Measurements from ENCODE around the gene CTXN1. TPM values are rescaled to one million over a fixed set of nuclear protein-coding genes. Genes with fewer than 3 reads are reported as not detected.

Gene CTXN1
- total RNA-seq, 1 donor from 2014 or later, result 57.8 TPM

DNA sequence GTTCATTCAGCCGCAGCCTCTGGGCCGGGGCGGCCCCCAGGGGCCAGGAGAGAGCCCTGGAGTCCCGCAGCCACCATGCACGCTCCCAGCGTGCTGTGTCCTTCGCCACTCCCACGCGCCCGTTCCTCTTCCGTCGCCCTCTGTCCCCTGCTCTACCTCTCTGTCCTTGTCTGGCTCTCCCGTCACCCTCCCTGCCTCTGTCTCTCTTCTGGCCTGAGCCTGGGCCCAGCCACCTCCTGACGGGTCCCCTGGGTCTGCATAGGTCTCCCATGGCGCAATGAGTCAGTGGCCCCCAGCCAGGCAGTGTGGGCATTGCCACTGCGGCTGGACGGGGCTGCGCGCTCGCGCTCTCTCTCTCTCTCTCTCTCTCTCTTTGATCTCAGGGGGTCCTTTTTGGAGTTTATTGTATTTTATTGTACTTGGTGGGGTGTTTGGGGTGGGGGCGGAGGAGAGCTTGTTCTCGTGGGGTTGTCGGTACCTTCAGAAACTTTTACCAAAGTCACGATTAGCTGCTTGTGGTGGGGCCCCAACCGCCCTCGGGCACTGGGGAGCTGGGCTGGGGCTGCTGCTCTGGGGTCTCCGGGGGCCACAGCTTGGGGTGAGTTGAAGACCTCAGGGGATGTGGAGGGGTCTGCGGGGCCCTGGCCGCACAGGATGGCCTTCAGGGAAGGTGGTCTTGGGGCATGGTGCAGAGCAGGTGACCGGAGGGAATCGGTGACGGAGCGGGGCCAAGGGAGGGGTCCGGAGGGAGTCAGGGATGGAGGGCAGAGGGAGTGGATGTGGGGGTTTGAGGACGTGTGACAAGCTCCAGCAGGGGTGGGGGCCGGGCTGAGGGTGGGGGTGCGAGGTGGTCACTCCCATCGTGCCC, 13.0 kb downstream of the CTXN1 start:
- H3K4me1 Mint-ChIP-seq (ENCODE audit: unreplicated experiment), result no peaks in the 10 kb centered on the region
- TF ChIP-seq, protein P1, sequence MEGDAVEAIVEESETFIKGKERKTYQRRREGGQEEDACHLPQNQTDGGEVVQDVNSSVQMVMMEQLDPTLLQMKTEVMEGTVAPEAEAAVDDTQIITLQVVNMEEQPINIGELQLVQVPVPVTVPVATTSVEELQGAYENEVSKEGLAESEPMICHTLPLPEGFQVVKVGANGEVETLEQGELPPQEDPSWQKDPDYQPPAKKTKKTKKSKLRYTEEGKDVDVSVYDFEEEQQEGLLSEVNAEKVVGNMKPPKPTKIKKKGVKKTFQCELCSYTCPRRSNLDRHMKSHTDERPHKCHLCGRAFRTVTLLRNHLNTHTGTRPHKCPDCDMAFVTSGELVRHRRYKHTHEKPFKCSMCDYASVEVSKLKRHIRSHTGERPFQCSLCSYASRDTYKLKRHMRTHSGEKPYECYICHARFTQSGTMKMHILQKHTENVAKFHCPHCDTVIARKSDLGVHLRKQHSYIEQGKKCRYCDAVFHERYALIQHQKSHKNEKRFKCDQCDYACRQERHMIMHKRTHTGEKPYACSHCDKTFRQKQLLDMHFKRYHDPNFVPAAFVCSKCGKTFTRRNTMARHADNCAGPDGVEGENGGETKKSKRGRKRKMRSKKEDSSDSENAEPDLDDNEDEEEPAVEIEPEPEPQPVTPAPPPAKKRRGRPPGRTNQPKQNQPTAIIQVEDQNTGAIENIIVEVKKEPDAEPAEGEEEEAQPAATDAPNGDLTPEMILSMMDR (conservative IDR thresholded peaks at IDR 0.05), result no peak
- DNase-seq (ENCODE audit: extremely low spot score, unreplicated experiment), result peak; percentile 62
- peaks cover 4% of the 10 kb centered on the region for H3K36me3 Mint-ChIP-seq
- no peak overlapping the region for H3K4me3 Mint-ChIP-seq
- no peak overlapping the region for H3K27ac Mint-ChIP-seq
- H3K9me3 Mint-ChIP-seq, result no peaks in the 10 kb centered on the region
- peaks cover 28% of the 10 kb centered on the region for H3K27me3 Mint-ChIP-seq

DNA sequence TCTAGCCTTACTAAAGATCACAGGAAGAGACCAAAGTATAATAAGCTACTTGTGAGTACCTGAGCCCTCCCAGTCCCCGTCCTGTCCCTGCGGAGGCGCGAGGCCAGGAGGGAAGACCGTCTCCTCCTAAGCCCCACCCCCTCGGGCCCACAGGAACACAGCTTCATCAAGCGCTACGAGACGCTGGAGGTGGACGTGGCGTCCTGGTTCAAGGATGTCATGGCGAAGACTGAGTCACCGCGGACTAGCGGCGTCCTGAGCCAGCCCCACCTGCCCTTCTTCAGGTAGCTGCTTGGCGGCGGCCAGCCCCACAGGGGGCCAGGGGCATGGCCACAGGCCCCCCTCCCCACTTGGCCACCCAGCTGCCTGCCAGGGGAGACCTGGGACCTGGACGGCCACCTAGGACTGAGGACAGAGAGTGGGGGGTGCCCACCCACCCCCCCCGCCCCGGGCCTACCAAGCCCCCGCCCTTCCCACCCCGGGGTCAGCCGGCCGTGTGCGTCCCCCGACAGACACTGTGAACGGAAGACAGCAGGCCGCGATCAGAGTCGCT, 13.7 kb downstream of the CTXN1 start:
- no peak overlapping the region for H3K27ac Mint-ChIP-seq
- no peaks in the 10 kb centered on the region for H3K4me1 Mint-ChIP-seq (ENCODE audit: unreplicated experiment)
- H3K36me3 Mint-ChIP-seq, result peaks cover 4% of the 10 kb centered on the region
- peaks cover 25% of the 10 kb centered on the region for H3K27me3 Mint-ChIP-seq
- TF ChIP-seq, protein P1 (conservative IDR thresholded peaks at IDR 0.05), result no peak
- no peaks in the 10 kb centered on the region for H3K9me3 Mint-ChIP-seq
- DNase-seq (ENCODE audit: extremely low spot score, unreplicated experiment), result peak; percentile 68
- no peak overlapping the region for H3K4me3 Mint-ChIP-seq

DNA sequence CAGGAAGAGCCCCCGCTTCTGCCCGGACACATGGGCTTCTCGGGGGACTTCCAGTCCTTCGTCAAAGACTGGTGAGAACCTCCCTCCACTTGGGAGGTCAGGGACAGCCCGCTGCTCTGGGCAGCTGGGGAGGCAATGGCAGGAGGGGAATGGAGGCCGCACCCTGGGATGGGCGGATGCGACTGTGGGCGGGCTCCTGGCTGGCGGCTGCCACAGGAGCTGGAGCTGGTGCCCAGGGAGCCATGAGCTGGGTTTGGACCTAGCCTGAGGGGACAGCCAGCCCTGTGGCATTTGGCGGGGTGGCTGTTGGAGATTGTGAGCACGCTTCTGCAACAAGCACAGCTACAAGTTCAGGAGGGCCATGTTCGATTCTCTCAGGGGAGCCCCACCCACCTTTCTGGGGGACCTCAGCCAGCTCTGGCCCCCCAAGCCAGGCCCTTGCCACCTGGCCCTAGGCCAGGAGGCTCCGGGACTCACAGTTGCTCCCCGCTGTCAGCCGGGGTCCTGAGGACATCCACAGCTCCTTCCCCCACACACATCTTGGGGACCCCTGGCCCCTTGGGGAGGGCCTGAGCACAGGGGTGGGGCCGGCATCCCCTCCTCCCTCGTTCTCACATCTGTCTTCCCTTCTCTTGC, 14.3 kb downstream of the CTXN1 start:
- Mint-ChIP-seq H3K36me3 (peaks cover 4% of the 10 kb centered on the region), H3K27me3 (peaks cover 20% of the 10 kb centered on the region), H3K27ac (no peak overlapping the region), H3K4me3 (no peak overlapping the region), H3K9me3 (no peaks in the 10 kb centered on the region), H3K4me1 (ENCODE audit: unreplicated experiment) (no peaks in the 10 kb centered on the region)
- DNase-seq (ENCODE audit: extremely low spot score, unreplicated experiment), result peak; percentile 66
- TF ChIP-seq, protein P1 (conservative IDR thresholded peaks at IDR 0.05), result no peak

DNA sequence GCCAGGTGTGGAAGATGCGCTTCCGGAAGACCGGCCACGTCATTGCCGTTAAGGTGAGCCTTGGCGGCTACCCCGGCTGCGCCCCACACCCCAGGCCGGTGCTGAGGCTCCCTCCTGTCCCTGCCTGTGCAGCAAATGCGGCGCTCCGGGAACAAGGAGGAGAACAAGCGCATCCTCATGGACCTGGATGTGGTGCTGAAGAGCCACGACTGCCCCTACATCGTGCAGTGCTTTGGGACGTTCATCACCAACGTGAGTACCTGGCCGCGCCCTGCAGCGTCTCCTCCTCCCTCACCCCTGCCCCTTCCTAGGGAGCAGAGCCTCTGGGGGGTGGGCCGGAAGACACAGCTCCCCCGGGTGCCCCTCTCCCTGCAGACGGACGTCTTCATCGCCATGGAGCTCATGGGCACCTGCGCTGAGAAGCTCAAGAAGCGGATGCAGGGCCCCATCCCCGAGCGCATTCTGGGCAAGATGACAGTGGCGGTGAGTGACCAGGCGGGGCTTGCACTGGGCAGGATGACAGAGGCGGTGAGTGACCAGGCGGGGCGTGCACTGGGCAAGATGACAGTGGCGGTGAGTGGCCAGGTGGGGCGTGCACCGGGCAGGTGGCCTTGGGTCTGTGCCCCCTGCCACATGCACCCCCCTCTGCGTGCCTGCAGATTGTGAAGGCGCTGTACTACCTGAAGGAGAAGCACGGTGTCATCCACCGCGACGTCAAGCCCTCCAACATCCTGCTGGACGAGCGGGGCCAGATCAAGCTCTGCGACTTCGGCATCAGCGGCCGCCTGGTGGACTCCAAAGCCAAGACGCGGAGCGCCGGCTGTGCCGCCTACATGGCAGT, 15.4 kb downstream of the CTXN1 start:
- Mint-ChIP-seq H3K27me3 (peaks cover 14% of the 10 kb centered on the region), H3K9me3 (no peaks in the 10 kb centered on the region), H3K4me3 (no peak overlapping the region), H3K27ac (no peak overlapping the region), H3K4me1 (ENCODE audit: unreplicated experiment) (peaks cover 2% of the 10 kb centered on the region), H3K36me3 (peaks cover 4% of the 10 kb centered on the region)
- TF ChIP-seq, protein P1 (conservative IDR thresholded peaks at IDR 0.05), result no peak
- DNase-seq (ENCODE audit: extremely low spot score, unreplicated experiment), result peak; percentile 66

DNA sequence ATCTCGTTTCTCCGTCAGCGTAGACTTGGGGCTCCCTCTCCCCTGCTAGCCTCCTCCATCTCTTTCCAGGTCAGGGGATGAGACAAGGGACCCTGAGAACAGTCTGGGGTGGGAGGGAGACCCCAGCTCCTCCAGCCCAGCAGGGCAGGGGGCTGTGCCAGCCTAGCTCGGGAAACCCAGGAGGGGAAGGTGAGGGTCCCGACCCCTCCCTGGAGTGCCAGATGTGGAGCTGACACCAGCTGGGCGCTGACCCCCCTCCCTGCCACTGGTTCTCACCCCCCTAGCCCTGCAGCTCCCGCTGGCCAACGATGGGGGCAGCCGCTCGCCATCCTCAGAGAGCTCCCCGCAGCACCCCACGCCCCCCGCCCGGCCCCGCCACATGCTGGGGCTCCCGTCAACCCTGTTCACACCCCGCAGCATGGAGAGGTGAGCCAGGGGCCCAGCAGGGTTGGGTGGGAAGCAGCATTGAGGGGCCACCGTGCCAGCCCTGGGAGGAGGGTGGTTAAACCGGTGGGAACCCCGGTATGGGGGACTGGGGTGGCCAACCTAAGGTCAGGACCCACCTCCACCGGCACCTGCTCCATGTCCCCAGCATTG, 16.4 kb downstream of the CTXN1 start:
- Mint-ChIP-seq H3K9me3 (no peaks in the 10 kb centered on the region), H3K36me3 (peaks cover 4% of the 10 kb centered on the region), H3K27ac (no peak overlapping the region), H3K4me3 (no peak overlapping the region), H3K4me1 (ENCODE audit: unreplicated experiment) (peaks cover 11% of the 10 kb centered on the region), H3K27me3 (peaks cover 4% of the 10 kb centered on the region)
- TF ChIP-seq, protein P1 (conservative IDR thresholded peaks at IDR 0.05), result no peak
- peak; percentile 68 for DNase-seq (ENCODE audit: extremely low spot score, unreplicated experiment)

Data from type B pancreatic cell (in vitro differentiated cells).